Prostate gland (tissue), 2 donors: ENCODE results near the gene C1orf105.

Source experiments
- POLR2A ChIP-seq: fragments of 450-650 bp; IDR thresholded peaks from one replicate; pipeline ENCODE4 v1.6.1; 2016; ENCODE audit warnings: antibody characterized with exemption, mild to moderate bottlenecking
- POLR2AphosphoS5 ChIP-seq: sonication (generic); formaldehyde crosslinking; IDR thresholded peaks from one replicate; pipeline ENCODE4 v1.6.1; 2017; ENCODE audit warnings: antibody characterized with exemption
- TF ChIP-seq, protein P1 (sequence below), 4 experiments: fragments of 200-600 bp in 2 of 4; fragments of 450-650 bp in 2 of 4; sonication (generic) in 2 of 4; IDR thresholded peaks; 1 replicate in 3 of 4; 2 replicates in 1 of 4; pipeline ENCODE4 v1.5.1; 2016 to 2019; ENCODE audit warnings: antibody characterized with exemption in 4 of 4, mild to moderate bottlenecking in 2 of 4, moderate library complexity in 2 of 4

- TF ChIP-seq, protein P1, sequence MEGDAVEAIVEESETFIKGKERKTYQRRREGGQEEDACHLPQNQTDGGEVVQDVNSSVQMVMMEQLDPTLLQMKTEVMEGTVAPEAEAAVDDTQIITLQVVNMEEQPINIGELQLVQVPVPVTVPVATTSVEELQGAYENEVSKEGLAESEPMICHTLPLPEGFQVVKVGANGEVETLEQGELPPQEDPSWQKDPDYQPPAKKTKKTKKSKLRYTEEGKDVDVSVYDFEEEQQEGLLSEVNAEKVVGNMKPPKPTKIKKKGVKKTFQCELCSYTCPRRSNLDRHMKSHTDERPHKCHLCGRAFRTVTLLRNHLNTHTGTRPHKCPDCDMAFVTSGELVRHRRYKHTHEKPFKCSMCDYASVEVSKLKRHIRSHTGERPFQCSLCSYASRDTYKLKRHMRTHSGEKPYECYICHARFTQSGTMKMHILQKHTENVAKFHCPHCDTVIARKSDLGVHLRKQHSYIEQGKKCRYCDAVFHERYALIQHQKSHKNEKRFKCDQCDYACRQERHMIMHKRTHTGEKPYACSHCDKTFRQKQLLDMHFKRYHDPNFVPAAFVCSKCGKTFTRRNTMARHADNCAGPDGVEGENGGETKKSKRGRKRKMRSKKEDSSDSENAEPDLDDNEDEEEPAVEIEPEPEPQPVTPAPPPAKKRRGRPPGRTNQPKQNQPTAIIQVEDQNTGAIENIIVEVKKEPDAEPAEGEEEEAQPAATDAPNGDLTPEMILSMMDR (IDR thresholded peaks at IDR 0.05): no peak
- TF ChIP-seq POLR2AphosphoS5 (no peak), POLR2A (no peak)
Measured at GRCh38 chr1:172421974-172422604, 1.6 kb downstream of the C1orf105 start.
